22Rv1 (cell line): ENCODE results near the gene DHRS1.
"Not testable (repeated sequence)": the region's sequence is repeated elsewhere in the genome, so short reads cannot be mapped to it uniquely, and the experiment has no call there.

Source experiments
- ZFX ChIP-seq: fragments of 450-650 bp; IDR thresholded peaks from 2 replicates; pipeline ENCODE4 v1.6.1; 2017; ENCODE audit warnings: antibody characterized with exemption, borderline replicate concordance
- TF ChIP-seq, protein P1 (sequence below): fragments of 450-650 bp; IDR thresholded peaks from 2 replicates; pipeline ENCODE4 v1.5.1; 2017; ENCODE audit warnings: mild to moderate bottlenecking

DNA sequence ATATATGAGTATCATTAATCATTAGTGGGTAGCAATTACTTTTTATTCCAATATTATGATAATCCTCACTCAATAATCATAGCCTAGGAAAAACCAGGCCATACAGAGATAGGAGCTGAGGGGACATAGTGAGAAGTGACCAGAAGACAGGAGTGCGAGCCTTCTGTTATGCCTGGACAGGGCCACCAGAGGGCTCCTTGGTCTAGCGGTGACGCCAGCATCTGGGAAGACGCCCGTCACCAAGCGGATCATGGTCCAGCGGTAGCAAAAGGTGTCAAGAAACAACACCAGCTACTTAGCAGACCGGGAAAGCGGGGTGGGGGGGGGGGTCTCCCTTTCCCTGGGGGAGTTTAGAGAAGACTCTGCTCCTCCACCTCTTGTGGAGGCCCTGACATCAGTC lies 28.3 kb upstream of the DHRS1 start:
- not testable (repeated sequence) for TF ChIP-seq ZFX
- TF ChIP-seq, protein P1, sequence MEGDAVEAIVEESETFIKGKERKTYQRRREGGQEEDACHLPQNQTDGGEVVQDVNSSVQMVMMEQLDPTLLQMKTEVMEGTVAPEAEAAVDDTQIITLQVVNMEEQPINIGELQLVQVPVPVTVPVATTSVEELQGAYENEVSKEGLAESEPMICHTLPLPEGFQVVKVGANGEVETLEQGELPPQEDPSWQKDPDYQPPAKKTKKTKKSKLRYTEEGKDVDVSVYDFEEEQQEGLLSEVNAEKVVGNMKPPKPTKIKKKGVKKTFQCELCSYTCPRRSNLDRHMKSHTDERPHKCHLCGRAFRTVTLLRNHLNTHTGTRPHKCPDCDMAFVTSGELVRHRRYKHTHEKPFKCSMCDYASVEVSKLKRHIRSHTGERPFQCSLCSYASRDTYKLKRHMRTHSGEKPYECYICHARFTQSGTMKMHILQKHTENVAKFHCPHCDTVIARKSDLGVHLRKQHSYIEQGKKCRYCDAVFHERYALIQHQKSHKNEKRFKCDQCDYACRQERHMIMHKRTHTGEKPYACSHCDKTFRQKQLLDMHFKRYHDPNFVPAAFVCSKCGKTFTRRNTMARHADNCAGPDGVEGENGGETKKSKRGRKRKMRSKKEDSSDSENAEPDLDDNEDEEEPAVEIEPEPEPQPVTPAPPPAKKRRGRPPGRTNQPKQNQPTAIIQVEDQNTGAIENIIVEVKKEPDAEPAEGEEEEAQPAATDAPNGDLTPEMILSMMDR: peak; percentile 75
